HG02759 (cell line): Measurements from ENCODE around the gene CACNB1.

Experiments used
- ATAC-seq: cut with Tn5 transposase; IDR thresholded peaks from one replicate; pipeline ENCODE4 v1.9.1; 2021; ENCODE audit warnings: mild to moderate bottlenecking, moderate library complexity; ENCODE audit not compliant: unreplicated experiment

Gene CACNB1

DNA sequence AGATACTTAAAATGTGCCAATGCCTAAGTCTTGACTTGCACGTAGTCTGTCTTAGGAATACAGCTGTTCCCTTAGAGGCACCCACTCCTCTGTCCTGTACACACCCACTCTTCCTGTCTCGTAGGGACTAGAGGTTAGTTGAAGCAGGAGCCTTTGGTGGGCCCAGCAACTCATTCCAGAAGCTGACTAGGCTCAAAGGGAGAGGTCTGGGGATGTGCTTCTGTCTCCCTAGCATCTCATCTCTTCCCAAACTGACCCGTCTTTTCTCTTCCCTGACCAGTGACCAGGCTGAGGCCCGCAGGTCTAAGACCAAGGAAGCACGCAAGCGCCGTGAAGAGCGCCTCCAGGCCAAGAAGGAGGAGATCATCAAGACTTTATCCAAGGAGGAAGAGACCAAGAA lies 6.8 kb upstream of the CACNB1 start:
- no peak for ATAC-seq

DNA sequence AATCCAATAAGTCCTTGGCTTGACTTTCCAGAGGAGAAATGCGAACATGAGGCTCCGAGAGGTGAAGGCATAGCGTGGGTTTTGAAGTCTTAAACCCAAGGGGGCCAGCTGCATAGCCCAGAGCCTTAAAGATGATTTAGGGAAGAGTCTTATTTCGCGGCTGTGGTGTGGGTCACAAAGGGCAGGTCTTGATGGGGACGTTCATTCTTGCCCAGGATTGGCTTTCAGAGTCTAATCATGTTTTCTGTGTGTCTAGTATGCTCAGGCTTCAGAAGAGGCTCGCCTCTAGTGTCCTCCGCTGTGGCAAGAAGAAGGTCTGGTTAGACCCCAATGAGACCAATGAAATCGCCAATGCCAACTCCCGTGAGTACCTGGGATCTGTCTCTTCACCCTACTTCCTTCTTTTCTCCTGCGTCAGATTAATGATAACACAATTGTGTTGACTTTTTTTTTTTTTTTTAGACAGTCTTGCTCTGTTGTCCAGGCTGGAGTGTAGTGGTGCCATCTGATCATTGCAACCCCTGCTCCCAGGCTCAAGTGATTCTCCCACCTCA lies 3.6 kb upstream of the CACNB1 start:
- no peak for ATAC-seq

DNA sequence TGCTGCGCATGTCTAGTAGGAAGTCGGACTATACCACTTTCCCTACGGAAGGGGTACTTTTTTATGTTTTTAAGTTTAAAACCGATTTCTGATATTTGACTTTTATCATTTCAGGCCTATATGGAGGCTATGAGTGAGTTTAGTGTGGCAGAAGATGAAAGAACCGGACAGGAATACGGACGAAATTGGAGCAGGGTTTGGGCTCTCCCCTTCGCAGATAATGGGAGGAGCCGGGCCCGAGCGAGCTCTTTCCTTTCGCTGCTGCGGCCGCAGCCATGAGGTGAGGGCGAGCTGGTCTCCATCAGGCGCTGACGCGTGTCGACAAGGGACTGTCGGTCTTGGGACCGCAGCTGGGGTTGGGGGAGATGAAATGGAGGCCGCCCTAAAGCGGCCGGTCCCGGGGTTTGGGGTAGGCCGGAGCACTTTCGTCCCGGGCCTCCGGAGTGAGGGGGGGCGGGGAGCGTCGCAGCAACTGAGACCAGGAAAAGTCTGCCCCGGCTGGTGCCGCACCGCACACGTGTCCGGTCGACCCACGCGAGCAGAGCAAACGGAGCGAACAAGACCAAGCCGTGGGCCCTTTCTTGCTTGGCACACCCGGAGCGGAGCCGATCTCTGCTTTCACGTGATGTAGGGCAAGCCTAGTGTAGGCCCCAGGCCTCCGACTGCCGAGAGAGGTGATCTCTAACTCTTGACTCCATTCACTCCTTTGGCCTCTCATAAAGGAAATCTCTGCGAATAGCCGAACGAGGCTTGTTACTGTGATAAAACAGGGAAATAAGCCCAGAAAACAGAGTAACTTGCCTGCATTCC lies 2.8 kb upstream of the CACNB1 start, which contains the start of gene RPL19:
Gene RPL19, plus strand, starts transcription at position 214 of the 810 bp plus-strand sequence. Its CDS starts 62 bp downstream, at position 276.
- ATAC-seq: peak; percentile 67

DNA sequence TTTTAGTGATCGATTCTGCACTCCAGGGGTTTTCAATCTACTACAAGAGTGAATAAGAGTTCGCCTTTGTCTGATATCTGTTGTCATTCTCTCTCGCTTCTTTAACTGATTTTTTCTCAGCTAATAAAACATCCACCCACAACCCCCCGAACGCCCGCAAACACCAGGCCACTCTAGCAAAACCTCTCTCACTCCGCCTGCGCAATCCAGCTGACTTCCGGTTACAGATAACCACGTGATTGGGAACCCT lies 2.3 kb upstream of the CACNB1 start:
- peak; percentile 62 for ATAC-seq

DNA sequence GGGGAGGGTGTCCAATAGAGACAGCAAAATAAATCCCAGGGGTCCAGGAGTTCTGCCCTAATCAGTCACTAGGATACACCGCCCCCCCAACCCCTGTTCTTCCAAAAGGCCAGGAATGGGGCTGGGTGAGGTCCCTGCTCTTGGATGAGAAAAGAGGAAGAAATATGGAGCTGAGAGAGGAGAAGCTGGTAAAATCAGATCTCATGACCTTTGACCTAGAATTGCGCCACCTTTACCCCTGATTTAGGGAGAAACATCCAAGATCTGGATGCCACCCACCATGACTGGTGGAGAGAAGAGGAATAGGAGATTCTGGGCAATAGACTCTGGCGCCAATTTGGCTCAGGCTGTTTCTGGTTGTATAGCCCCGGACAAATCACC lies 707 bp upstream of the CACNB1 start:
- ATAC-seq: no peak

DNA sequence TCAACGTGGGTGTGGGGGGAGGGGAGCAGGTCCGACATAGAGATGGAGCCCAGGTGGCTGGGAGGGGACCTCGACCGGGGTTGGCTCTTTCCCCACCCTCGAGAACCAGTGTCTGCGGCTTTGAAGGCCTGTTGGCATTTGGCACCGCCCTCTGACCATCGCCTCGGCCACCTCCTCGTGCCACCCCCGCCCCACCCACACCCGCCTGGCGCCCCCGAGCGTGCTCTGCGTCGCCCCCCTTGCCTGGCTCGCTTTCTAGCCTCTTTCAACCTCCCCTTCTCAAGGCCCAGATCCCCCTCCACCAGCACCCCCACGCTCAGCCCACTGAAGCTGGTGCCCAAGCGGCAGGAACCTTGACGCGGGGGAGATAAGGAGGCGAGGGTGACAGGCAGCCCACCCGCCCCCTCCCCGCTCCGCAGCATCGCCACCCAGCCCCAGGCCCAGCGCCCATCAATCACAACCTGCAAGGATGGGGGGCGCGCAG lies 619 bp downstream of the CACNB1 start:
- no peak for ATAC-seq

DNA sequence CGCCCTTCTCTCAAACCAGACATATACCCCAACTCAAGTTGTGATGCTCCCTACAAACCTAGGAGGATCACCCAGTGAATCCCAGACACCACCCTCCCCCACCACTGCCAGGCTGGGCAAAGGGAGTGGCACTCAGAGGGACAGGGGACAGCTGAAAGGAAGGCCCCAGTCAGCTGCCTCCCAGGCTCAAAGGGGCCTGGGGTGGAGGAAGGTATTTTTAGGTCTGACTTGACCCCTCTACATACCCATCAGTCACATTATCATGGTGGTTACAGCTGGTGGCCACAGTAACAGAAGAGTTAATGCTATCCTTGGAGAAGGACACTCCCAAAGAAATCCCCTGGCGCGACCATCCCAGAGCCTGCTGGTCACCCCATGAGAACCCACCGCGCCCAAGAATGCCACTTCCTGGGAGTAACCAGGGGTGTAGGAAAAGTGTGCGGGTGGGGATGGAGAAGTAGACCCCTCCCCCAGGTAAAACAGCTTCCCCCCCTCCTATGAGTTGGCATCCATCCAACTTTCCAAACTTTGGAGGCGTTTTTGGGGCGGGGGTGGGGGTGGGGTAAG lies 1.1 kb downstream of the CACNB1 start:
- no peak for ATAC-seq

DNA sequence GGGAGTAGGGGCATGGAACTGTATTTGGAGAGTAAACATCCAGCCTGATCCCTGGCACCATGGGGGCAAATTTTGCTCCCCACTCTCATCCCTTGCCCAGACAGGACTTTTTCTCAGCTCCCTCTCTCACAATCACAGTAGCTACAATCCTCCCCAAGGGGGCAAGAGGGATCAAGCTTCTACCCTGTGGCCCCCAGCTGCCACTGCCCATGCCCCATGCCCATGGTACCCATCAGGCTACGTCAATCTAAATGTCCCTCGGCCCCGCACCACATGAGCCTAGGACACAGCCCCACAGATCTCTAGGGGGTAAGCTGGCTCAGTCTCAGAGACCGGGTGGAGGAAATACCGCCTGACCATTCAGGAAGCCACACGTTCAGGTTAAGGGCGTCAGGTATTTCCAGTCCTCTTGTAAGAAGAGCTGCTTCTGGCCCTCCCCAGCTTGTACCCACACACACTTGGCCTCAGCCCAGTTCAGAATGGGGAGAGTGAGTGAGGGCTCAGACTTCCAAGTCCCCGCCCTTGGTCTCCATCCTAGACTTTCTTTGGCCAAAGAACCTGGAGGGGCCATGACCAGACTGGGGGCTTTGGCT lies 1.8 kb downstream of the CACNB1 start:
- no peak for ATAC-seq

DNA sequence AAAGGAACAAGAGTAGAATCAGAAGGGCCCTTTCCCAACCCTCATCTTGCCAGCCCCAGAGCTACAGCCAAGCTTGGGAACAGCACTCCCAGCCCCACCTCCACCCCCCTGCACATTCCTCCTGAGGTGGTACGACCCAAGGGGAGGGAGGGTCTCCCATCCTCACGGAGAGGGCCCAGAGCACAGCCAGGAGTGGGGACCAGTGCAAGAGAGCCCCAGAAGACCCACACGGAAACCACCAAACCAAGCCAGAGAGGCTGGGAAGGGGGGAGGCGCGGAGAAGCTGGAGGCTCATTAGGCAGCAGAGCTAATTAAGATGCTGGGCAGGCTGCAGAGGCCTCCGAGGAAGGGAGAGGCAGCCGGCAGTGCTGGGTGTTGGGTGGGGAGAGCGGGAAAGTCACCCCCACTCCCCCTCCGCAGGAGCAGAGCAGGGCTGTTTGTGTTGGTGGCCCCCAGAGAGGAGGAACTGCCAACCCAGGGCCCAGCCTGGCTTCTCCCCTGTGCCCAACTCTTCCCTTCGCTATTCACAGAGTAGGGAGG lies 2.4 kb downstream of the CACNB1 start:
- ATAC-seq: no peak

DNA sequence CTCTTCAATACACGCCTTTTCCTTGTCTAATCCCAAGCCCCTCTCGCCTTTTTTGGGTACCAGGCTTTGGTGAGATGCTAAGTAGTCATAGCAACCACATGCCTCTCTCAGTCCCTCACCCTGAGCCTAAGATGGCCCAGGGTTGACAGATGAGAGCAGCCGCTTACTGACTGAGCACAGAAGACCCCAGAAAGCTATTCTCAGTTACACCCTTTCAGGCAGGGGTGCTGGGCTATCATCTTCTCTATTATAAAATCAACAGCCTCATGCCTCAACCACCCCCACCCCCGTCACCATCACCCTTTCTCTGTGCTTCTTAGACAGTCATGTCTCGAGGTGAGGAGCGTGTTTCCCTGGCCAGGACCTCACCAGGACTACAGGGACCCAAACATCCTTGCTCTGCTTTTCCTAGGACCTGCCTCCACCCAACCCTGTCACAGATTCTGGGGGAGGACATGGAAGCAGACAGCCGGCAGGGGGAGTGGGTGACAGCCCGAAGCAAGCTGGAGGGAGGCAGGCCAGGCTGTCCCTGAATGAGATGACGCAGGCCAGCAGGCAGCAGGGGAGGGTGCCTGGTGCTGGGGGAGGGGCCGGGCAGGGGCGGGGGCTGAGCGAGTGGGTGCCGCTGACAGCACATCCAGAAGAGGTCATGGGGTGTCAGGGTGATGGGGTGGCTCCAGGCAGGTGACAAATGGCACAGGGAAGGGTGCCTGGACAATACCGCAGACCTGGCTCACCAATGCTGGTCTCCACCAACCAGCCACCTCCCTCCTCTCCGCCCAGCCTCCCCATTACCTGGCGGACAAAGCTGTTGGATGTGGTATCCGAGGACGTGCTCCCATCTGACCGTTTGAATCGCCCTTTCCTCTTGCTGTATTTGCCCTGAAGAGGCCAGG lies 3.1 kb downstream of the CACNB1 start:
- no peak for ATAC-seq

DNA sequence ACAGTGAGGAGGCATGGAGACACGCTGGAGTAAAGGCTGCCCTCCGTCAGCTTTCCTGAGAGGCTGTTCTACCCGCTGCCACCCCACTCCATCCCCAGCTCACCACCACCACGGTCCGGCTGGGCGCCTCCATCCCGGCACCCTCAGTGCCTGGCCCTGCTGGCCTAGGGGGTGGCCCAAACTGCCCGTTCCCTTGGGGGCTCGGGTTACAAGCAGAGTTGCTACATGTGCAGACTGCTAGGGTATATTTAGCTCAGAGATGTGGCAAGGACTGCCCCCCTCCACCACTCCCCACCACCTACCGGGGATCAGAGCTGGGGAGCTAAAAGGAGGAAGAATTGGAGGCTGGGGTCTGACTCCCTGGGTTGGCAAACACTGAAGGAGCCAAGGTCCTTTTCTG lies 4.1 kb downstream of the CACNB1 start:
- no peak for ATAC-seq

DNA sequence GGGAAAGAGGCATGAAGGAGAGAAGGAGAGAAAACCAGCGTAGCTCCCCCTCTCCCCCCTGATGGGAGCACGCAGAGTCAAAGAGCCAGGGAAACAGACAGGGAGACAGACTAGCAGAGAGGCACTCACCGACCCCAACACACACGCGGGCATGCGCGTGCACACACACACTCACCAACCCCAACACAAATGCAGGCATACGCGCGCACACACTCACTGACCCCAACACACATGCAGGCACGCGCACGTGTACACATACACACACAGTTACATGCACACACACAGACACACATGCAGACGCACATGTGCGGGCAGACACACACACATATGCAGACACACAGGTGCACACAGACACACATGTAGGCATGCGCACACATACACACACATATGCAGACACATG lies 4.6 kb downstream of the CACNB1 start:
- ATAC-seq: no peak

DNA sequence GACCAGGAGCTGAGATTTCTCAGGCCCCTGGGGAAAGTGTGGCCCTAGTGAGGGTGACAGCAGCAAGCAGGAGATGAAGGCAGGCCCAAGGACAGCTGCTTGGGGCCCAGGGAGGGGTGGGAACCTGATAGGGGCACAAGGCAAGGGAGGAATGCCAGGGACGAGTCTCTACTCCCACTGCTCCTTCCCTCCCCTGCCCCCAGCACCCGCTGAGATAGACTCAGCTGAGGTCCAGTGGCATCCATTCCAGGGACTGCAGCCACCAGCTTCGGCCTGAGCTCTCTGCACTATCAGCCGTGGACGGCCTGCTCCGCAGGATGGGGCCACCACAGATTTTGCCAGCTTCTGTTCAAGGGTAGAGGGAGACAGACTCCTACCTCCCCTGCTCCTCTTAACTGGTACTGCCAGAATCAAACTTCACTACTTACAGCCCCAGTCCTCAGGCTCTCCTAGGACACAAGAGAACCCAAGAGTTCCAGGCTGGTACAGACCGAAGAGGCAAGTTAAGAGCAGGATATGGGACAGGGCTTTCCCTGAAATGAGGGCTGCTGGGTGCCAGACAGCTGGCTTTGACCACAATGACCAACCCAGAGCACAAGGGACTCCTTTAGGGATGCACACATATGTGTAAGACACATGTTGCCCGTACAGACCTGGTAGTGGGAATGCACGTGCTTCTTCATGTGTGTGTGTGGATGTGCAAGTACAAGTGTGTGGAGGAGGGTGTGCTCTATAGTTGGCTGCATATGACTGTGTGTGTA lies 5.5 kb downstream of the CACNB1 start:
- ATAC-seq: no peak

DNA sequence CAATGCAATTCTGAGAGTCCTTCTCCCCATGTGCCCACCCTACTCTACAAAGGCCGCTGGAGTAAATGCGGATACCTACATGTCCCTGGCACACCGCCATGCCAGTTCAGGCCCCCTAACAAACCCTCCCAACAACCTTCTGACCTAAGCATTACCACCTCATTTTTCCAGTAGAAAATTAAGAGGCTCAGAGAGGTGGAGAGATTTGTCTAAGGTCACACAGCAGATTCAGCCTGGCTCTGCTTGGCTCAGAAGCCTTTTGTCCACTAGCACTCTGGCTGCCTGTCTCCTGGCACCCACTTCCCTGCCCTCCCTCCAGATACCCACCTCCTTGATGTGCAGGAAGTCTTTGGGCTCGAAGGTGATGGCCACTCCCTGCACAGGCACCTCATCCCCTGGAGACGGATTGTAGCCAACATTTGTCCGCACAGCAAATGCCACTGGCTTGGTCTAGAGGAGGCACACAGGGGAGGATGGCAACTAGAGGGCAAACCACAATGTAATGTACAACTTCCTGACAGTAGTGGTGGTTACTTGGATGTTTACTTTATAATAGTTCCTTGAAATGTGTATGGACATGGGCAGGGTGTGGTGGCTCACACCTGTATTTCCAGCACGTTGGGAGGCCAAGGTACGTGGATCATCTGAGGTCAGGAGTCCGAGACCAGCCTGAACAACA lies 10.2 kb downstream of the CACNB1 start:
- ATAC-seq: no peak

DNA sequence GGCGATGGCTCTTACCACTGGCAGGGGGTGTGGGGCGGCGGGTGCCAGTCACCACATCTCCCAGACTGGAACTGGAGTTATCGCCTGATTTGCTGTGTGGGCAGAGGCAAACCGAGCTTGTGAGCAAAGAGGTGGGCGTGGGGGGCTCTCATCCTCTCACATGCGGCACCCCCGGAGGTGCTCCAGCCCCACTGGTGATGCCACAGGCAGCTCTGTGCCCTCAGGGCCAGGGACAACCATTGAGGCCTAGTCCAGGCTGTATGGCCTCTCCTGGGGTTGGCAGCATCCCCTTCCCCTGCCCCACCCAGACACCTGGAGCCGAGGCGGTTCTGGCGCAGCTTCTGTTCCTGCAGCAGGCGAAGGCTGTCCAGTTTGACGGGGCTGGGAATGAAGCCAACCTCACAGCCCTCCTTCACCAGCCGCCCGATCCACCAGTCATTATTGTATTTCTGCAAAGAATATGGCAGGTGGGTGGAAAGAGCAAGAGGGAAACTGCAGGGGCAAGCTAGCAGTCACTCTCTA lies 10.9 kb downstream of the CACNB1 start:
- ATAC-seq: no peak

DNA sequence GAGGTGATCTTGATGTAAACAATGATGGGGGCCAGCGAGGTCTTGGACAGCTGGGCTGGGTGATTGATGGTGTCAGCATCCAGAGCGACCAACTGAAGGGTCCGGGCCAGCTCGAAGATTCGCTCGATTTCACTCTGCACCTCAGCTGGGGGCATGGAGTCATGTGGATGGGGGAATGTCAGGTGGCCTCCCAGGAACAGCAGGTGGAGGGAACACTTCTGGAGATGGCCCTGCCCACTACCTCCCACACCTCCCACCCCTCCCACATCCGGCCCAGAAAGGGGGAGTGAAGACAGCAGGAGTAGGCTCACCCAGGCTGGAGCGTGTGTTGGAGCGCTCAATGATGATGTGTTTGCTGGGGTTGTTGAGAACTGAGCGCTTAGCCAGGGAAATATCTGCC lies 13.7 kb downstream of the CACNB1 start:
- no peak for ATAC-seq

DNA sequence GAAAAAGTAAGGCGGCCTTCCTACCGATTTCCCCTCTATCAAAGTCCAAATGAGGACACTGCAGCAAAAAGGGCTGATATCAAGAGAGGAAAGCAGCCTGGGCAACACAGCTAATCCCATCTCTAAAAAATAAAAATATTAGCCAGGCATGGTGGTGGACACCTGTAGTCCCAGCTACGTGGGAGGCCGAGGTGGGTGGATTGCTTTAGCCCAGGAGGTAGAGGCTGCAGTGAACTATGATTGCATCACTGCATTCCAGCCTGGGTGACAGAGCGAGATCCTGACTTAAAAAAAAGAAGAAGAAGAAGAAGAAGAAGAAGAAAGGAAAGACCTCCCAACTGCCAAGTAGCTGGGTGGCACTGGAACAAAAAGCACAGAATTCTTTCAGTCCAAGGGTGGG lies 14.4 kb downstream of the CACNB1 start:
- no peak for ATAC-seq

DNA sequence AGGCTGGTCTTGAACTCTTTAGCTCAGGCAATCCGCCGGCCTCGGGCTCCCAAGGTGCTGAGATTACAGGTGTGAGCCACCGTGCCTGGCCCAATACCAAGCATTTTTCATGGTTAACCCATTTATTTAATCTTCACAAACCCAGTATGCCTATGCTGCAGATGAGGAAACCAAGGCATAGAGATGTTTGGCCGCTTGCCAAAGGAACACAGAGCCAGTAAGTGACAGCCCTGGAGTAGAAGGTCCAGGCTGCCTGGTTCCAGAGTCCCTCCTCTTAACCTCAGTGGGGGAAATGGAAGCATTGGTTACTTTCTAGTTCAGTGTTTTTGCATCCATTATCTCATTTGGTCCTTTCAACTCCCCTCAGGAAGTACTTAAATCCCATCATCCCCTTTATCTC lies 16.2 kb downstream of the CACNB1 start:
- ATAC-seq: no peak

DNA sequence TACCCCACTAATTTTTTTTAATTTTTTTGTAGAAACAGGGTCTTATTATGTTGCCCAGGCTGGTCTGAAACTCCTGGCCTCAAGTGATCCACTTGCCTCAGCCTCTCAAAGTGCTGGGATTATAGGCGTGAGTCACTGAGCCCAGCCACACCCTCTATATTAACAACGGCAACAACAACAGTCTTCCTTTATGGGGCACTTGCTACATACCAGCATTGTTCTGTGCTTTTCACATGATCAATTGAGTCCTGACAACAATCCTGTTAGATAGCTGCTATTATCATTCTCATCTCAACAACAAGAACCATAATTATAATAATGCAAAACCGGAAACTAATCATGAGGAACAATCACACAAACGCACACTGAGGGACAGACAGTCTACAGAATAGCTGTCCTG lies 18.9 kb downstream of the CACNB1 start:
- ATAC-seq: no peak
